ENCODE measurements around the gene CACUL1.
"Not testable (repeated sequence)": the region's sequence is repeated elsewhere in the genome, so short reads cannot be mapped to it uniquely, and the experiment has no call there.

The CACUL1 gene

DNA sequence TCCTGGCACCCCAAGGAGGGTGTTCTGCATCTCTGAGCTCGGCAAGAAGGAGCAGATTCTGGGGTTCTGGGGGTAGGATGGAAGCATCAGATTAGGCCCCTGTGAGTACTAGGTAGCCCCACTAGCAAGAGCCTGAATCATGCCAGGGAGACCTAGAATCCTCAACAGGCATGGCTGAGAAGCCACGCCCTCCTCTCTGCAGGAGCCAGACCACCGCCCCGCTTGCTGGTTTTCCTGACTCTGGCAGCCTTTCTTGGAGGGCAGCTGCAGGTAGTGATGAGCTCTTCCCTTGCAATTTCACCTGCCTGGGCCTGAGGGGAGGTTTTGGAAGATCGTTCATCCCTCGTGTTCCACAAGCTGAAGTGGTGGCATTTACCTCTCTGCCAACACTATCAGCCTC is 90.4 kb downstream of the CACUL1 start:
- Histone ChIP-seq H3K27me3 (peaks cover 55% of the 10 kb centered on the region), H3K4me3 (ENCODE audit: low read depth in 1 of 2, low read length in 1 of 2) (no peak overlapping the region), H3K9me3 (no peaks in the 10 kb centered on the region), H3K4me1 (ENCODE audit: control insufficient read depth in 1 of 2, insufficient read depth in 1 of 2, low read depth in 1 of 2, low read length in 1 of 2) (no peaks in the 10 kb centered on the region), H3K36me3 (no peaks in the 10 kb centered on the region), H3K27ac (no peak overlapping the region)
- TF ChIP-seq, protein P1, sequence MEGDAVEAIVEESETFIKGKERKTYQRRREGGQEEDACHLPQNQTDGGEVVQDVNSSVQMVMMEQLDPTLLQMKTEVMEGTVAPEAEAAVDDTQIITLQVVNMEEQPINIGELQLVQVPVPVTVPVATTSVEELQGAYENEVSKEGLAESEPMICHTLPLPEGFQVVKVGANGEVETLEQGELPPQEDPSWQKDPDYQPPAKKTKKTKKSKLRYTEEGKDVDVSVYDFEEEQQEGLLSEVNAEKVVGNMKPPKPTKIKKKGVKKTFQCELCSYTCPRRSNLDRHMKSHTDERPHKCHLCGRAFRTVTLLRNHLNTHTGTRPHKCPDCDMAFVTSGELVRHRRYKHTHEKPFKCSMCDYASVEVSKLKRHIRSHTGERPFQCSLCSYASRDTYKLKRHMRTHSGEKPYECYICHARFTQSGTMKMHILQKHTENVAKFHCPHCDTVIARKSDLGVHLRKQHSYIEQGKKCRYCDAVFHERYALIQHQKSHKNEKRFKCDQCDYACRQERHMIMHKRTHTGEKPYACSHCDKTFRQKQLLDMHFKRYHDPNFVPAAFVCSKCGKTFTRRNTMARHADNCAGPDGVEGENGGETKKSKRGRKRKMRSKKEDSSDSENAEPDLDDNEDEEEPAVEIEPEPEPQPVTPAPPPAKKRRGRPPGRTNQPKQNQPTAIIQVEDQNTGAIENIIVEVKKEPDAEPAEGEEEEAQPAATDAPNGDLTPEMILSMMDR (IDR thresholded peaks at IDR 0.05) = no peak

DNA sequence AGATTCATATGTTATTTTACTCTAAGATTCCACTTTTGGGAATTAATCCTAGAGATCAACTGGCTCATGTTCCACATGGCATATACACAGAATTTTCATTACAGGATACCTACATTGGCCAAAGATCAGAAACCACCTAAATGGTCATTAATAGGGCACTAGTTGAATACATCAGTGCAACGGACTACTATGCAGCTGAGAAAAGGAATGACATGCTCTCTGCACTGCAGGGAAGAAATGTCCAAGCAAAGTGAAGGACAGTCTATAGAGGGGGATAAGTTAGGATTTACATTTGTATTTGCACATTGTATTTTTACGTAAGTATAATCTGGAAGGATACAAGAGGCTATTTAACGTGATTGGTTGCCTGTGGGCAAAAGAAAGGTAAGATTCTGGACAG is 91.6 kb downstream of the CACUL1 start:
- Histone ChIP-seq H3K9me3 (no peaks in the 10 kb centered on the region), H3K4me3 (ENCODE audit: low read depth in 1 of 2, low read length in 1 of 2) (no peak overlapping the region), H3K27ac (no peak overlapping the region), H3K27me3 (peaks cover 55% of the 10 kb centered on the region), H3K36me3 (no peaks in the 10 kb centered on the region), H3K4me1 (ENCODE audit: control insufficient read depth in 1 of 2, insufficient read depth in 1 of 2, low read depth in 1 of 2, low read length in 1 of 2) (no peaks in the 10 kb centered on the region)
- TF ChIP-seq, protein P1 (IDR thresholded peaks at IDR 0.05) = no peak

DNA sequence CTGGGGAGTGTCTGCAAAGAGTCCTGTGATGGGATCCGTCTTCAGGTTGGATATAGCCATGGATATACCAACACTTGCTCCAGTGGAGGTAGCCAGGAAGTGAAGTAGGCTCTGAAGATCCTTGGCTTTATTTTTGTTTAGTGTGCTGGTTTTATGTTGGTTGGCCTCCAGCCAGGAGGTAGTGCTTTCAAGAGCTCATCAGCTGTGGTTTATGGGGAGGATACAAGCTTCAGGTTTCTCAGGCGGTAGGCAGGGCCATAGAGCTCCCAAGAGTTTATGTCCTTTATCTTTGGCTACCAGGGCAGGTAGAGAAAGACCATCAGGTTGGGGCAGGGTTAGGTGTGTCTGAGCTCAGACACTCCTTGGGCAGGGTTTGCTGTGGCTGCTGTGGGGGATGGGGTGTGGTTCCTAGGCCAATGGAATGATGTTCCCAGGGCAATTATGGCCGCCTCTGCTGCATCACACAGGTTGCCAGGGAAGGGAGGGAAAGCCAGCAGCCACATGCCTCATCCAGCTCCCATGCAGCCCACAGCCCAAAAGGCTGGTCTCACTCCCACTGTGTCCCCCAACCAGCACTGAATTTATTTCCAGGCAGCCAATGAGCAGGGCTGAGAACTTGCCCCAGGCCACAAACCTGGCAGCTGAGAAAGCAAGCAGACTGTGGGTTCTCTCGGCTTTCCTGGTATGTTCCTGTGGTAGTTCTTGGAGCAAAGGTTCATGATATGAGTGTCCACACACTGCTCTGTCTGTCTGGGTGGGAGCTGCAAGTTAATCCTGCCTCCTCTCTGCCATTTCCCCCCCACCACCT is 92.3 kb downstream of the CACUL1 start:
- Histone ChIP-seq H3K36me3 (no peaks in the 10 kb centered on the region), H3K4me3 (ENCODE audit: low read depth in 1 of 2, low read length in 1 of 2) (no peak overlapping the region), H3K4me1 (ENCODE audit: control insufficient read depth in 1 of 2, insufficient read depth in 1 of 2, low read depth in 1 of 2, low read length in 1 of 2) (no peaks in the 10 kb centered on the region), H3K27me3 (peaks cover 51% of the 10 kb centered on the region), H3K27ac (no peak overlapping the region), H3K9me3 (no peaks in the 10 kb centered on the region)
- TF ChIP-seq, protein P1 (IDR thresholded peaks at IDR 0.05) = no peak

DNA sequence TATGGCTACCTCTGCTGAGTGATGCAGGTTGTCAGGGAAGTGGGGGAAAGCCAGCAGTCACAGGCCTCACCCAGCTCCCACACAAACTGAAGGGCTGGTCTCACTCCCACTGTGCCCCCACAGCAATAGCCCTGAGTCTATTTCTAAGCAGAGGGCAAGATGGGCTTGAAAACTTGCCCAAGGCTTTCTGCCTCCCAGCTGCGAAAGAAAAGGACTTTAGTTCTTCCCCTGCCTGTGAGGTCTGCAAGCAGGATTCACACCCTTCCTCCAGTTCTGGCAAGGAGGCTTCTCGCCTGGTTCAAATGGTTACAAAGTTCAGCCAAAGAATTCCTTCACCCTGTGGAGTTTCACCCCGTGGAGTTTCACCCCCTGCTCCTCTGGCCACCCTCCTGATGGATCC is 96.0 kb downstream of the CACUL1 start:
- H3K27ac ChIP-seq = no peak overlapping the region
- no peak overlapping the region for H3K4me3 ChIP-seq (ENCODE audit: low read depth in 1 of 2, low read length in 1 of 2)
- H3K4me1 ChIP-seq (ENCODE audit: control insufficient read depth in 1 of 2, insufficient read depth in 1 of 2, low read depth in 1 of 2, low read length in 1 of 2) = no peaks in the 10 kb centered on the region
- H3K36me3 ChIP-seq = no peaks in the 10 kb centered on the region
- H3K9me3 ChIP-seq = no peaks in the 10 kb centered on the region
- TF ChIP-seq, protein P1 (IDR thresholded peaks at IDR 0.05) = no peak
- peaks cover 31% of the 10 kb centered on the region for H3K27me3 ChIP-seq

DNA sequence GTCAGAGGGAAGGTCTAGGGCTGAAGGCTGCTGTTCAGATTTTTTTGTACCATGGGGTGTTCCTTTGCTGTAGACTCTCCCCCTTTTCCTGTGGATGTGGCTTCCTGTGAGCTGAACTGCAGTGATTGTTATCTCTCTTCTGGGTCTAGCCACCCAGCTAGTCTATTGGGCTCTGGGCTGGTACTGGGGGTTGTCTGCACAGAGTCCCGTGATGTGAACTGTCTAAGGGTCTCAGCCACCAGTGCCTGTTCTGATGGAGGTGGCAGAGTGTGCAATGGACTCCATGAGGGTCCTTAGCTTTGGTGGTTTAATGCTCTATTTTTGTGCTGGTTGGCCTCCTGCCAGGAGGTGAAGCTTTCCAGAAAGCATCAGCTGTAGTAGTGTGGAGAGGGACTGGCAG is 96.6 kb downstream of the CACUL1 start:
- H3K4me3 ChIP-seq (ENCODE audit: low read depth in 1 of 2, low read length in 1 of 2); H3K9me3 ChIP-seq; H3K27ac ChIP-seq; H3K4me1 ChIP-seq (ENCODE audit: control insufficient read depth in 1 of 2, insufficient read depth in 1 of 2, low read depth in 1 of 2, low read length in 1 of 2); H3K36me3 ChIP-seq: not testable (repeated sequence)
- peaks cover 25% of the 10 kb centered on the region for H3K27me3 ChIP-seq

DNA sequence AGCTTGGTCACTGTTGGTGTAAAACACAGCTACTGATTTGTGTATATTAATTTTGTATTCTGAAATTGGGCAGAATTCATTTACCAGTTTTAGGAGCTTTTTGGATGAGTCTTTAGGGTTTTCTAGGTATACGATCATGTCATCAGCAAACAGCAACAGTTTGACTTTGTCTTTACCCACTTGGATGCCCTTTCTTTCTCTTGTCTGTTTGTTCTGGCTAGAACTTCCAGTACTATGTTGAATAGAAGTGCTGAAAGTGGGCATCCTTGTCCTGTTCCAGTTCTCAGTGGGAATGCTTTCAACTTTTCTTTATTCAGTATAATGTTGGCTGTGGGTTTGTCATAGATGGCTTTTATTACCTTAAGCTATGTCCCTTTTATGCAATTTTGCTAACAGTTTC is 109.5 kb downstream of the CACUL1 start:
- not testable (repeated sequence) for H3K27ac ChIP-seq; H3K4me3 ChIP-seq (ENCODE audit: low read depth in 1 of 2, low read length in 1 of 2); H3K4me1 ChIP-seq (ENCODE audit: control insufficient read depth in 1 of 2, insufficient read depth in 1 of 2, low read depth in 1 of 2, low read length in 1 of 2); H3K36me3 ChIP-seq; H3K9me3 ChIP-seq
- peaks cover 15% of the 10 kb centered on the region for H3K27me3 ChIP-seq

Measured in neutrophil (primary cell).